ENCODE measurements around the gene CD5L.

- no peak for TF ChIP-seq JUNB (CRISPR knock-in tag; IDR thresholded peaks at IDR 0.05; ENCODE audit: borderline replicate concordance)
- no peak for TF ChIP-seq ZNF749 (CRISPR knock-in tag; IDR thresholded peaks at IDR 0.05; ENCODE audit: borderline replicate concordance)
- no peak for TF ChIP-seq NBN (conservative IDR thresholded peaks at IDR 0.05)
- no peak for TF ChIP-seq PHF8 (CRISPR knock-in tag; IDR thresholded peaks at IDR 0.05)
- TF ChIP-seq CTCF (CRISPR knock-in tag; IDR thresholded peaks at IDR 0.05) = no peak
- no peak for TF ChIP-seq HES4 (CRISPR knock-in tag; IDR thresholded peaks at IDR 0.05; ENCODE audit: borderline replicate concordance)
- TF ChIP-seq SRSF9 (IDR thresholded peaks at IDR 0.05; ENCODE audit: borderline replicate concordance, insufficient read depth, low read depth, low read length, poor library complexity, severe bottlenecking) = no peak
- no peak for TF ChIP-seq KAT2B (IDR thresholded peaks at IDR 0.05; ENCODE audit: borderline replicate concordance, low read depth, low read length)
- no peak for TF ChIP-seq FOXJ3 (CRISPR knock-in tag; IDR thresholded peaks at IDR 0.05; ENCODE audit: borderline replicate concordance)
- TF ChIP-seq ZZZ3 (CRISPR knock-in tag; IDR thresholded peaks at IDR 0.05; ENCODE audit: borderline replicate concordance) = no peak
These were observed 21.7 kb downstream of the CD5L start, which contains the start of gene FCRL1 for GRCh38 chr1:157819896-157820295.

Data from HepG2 (cell line).